ENCODE results near the gene ARL2BP. TPM values are rescaled to one million over a fixed set of nuclear protein-coding genes. Genes with fewer than 3 reads are reported as not detected.

Gene ARL2BP
- total and polyA plus RNA-seq, 2 of the 13 experiments (the other 11 are each of a cell fraction or from before 2014, with no cell fraction given) = 64.3 to 67.6 TPM

GRCh38 chr16:57244767-57245471 is at the start of gene ARL2BP (continued):
- TF ChIP-seq ZNF615 (CRISPR knock-in tag; IDR thresholded peaks at IDR 0.05; ENCODE audit: borderline replicate concordance) (peak; percentile 77; the same call in 1 of the 2 replicates), NONO (IDR thresholded peaks at IDR 0.05) (no peak), NONO (CRISPR knock-in tag; conservative IDR thresholded peaks at IDR 0.05) (peak; percentile 94), BRCA1 (CRISPR knock-in tag; IDR thresholded peaks at IDR 0.05) (peak; percentile 48; the same call in 1 of the 2 replicates), MXD4 (CRISPR knock-in tag; IDR thresholded peaks at IDR 0.05) (peak; percentile 87), SP5 (CRISPR knock-in tag; IDR thresholded peaks at IDR 0.05; ENCODE audit: borderline replicate concordance, low read depth) (peak; percentile 61), ZBTB3 (CRISPR knock-in tag; IDR thresholded peaks at IDR 0.05; ENCODE audit: borderline replicate concordance, low read depth) (peak; percentile 63; the same call in 1 of the 2 replicates), KDM1A (CRISPR knock-in tag; IDR thresholded peaks at IDR 0.05) (peak; percentile 67), SNAPC2 (CRISPR knock-in tag; IDR thresholded peaks at IDR 0.05) (peak; percentile 82; the same call in 1 of the 2 replicates), ZNF18 (CRISPR knock-in tag; IDR thresholded peaks at IDR 0.05; ENCODE audit: insufficient replicate concordance) (peak; percentile 48), CBX1 (IDR thresholded peaks at IDR 0.05; ENCODE audit: low read depth) (peak; percentile 20), SPEN (CRISPR knock-in tag; IDR thresholded peaks at IDR 0.05; ENCODE audit: low read depth) (peak; percentile 99)
- TF ChIP-seq, protein P1, sequence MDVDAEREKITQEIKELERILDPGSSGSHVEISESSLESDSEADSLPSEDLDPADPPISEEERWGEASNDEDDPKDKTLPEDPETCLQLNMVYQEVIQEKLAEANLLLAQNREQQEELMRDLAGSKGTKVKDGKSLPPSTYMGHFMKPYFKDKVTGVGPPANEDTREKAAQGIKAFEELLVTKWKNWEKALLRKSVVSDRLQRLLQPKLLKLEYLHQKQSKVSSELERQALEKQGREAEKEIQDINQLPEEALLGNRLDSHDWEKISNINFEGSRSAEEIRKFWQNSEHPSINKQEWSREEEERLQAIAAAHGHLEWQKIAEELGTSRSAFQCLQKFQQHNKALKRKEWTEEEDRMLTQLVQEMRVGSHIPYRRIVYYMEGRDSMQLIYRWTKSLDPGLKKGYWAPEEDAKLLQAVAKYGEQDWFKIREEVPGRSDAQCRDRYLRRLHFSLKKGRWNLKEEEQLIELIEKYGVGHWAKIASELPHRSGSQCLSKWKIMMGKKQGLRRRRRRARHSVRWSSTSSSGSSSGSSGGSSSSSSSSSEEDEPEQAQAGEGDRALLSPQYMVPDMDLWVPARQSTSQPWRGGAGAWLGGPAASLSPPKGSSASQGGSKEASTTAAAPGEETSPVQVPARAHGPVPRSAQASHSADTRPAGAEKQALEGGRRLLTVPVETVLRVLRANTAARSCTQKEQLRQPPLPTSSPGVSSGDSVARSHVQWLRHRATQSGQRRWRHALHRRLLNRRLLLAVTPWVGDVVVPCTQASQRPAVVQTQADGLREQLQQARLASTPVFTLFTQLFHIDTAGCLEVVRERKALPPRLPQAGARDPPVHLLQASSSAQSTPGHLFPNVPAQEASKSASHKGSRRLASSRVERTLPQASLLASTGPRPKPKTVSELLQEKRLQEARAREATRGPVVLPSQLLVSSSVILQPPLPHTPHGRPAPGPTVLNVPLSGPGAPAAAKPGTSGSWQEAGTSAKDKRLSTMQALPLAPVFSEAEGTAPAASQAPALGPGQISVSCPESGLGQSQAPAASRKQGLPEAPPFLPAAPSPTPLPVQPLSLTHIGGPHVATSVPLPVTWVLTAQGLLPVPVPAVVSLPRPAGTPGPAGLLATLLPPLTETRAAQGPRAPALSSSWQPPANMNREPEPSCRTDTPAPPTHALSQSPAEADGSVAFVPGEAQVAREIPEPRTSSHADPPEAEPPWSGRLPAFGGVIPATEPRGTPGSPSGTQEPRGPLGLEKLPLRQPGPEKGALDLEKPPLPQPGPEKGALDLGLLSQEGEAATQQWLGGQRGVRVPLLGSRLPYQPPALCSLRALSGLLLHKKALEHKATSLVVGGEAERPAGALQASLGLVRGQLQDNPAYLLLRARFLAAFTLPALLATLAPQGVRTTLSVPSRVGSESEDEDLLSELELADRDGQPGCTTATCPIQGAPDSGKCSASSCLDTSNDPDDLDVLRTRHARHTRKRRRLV (CRISPR knock-in tag; IDR thresholded peaks at IDR 0.05) = no peak; the same call in 1 of the 2 replicates
- TF ChIP-seq, protein P2, sequence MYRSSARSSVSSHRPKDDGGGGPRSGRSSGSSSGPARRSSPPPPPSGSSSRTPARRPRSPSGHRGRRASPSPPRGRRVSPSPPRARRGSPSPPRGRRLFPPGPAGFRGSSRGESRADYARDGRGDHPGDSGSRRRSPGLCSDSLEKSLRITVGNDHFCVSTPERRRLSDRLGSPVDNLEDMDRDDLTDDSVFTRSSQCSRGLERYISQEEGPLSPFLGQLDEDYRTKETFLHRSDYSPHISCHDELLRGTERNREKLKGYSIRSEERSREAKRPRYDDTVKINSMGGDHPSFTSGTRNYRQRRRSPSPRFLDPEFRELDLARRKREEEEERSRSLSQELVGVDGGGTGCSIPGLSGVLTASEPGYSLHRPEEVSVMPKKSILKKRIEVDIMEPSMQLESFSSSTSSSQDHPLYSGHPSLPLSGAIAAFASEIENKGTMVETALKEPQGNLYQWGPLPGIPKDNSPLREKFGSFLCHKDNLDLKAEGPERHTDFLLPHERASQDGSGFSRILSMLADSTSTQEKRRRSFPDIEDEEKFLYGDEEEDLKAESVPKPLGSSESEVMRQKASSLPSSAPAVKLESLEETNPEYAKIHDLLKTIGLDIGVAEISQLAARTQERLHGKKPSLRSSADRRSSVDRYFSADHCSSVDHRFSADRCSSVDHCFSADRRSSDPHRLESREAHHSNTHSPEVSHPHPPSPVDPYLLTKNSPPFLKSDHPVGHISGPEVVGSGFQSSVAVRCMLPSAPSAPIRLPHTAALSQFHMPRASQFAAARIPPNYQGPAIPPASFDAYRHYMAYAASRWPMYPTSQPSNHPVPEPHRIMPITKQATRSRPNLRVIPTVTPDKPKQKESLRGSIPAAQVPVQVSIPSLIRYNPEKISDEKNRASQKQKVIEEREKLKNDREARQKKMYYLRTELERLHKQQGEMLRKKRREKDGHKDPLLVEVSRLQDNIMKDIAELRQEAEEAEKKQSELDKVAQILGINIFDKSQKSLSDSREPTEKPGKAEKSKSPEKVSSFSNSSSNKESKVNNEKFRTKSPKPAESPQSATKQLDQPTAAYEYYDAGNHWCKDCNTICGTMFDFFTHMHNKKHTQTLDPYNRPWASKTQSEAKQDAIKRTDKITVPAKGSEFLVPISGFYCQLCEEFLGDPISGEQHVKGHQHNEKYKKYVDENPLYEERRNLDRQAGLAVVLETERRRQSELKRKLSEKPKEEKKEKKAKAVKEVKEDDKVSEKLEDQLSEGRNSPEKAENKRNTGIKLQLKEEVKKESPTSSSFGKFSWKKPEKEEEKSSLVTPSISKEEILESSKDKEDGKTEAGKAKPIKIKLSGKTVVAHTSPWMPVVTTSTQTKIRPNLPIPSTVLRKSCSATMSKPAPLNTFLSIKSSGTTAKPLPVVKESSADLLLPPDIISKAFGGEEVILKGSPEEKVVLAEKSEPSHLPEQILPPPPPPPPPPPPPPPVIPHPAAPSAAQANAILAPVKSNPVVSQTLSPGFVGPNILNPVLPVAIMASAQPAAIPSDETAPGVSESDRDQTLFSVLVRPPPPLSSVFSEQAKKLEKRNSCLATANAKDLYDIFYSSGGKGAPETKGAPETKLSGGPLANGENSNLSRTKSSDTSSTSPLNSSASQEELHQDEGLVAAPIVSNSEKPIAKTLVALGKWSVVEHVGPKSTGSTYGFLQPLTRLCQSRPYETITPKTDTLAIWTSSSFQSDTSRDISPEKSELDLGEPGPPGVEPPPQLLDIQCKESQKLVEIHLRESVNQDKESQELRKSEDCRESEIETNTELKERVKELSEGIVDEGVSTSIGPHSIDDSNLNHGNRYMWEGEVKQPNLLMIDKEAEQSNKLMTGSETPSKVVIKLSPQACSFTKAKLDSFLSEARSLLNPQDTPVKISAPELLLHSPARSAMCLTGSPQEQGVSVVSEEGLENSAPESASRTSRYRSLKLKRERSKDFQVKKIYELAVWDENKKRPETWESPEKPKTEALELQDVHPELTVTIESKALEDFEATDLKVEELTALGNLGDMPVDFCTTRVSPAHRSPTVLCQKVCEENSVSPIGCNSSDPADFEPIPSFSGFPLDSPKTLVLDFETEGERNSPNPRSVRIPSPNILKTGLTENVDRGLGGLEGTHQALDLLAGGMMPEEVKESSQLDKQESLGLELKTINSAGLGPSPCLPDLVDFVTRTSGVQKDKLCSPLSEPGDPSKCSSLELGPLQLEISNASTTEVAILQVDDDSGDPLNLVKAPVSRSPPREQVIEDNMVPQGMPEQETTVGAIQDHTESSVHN (CRISPR knock-in tag; IDR thresholded peaks at IDR 0.05) = peak; percentile 67; the same call in 1 of the 2 replicates
